Measurements from ENCODE around the gene ARID1B.
A peak's percentile ranks its signal among the peaks of the same experiment; 100 is the strongest.

The ARID1B gene

GRCh38 chr6:156776840-156777576 lies at the start of gene ARID1B:
Gene ARID1B, plus strand, starts transcription at chr6:156777378. Its CDS starts 303 bp downstream, at chr6:156777681.
- DNase-seq (ENCODE audit: low read depth in 2 of 2) = peak; percentile 48 to 61

GRCh38 chr6:156727715-156728385 lies 49.3 kb upstream of the ARID1B start:
- DNase-seq (ENCODE audit: low read depth in 2 of 2) = no peak

DNA sequence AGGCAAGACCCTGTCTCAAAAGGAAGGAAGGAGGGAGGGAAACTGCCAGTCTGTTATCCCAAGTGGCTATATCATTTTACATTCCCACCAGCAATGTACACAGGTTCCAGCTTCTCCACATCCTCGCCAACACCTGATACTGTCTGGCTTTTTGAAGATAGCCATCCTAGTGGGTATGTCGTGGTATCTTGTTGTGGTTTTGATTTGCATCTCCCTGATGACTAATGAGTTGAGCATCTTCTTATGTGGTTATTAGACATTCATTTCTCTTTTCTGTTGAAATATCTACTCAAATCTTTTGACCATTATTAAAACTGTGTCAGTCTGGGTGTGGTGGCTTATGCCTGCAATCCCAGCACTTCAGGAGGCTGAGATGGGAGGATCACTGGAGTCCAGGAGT lies 47.9 kb upstream of the ARID1B start:
- no peak for DNase-seq (ENCODE audit: low read depth in 2 of 2)

GRCh38 chr6:156731396-156731795 lies 45.8 kb upstream of the ARID1B start:
- no peak for DNase-seq (ENCODE audit: low read depth in 2 of 2)

GRCh38 chr6:156735751-156736150 lies 41.4 kb upstream of the ARID1B start:
- no peak for DNase-seq (ENCODE audit: low read depth in 2 of 2)

DNA sequence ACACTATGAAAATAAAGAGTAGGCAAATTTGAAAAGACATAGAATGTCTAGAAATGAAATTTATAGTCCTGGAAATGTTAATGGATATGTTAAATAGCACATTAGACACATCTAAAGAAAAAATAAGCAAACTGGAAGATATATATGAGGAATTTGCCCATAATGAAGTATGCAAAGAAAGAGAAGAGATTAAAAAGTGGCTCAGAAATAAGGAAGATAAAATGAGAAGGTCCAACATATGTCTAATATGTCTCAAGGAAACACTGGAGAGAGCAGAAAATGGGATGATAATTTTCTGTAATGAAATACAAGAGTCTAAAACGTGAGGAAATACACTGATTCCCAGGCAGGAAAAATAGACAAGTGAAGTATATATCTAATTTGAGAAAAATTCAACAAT lies 36.6 kb upstream of the ARID1B start:
- no peak for DNase-seq (ENCODE audit: low read depth in 2 of 2)

GRCh38 chr6:156741287-156742073 lies 35.7 kb upstream of the ARID1B start:
- no peak for DNase-seq (ENCODE audit: low read depth in 2 of 2)

GRCh38 chr6:156747715-156748114 lies 29.5 kb upstream of the ARID1B start:
- no peak for DNase-seq (ENCODE audit: low read depth in 2 of 2)

DNA sequence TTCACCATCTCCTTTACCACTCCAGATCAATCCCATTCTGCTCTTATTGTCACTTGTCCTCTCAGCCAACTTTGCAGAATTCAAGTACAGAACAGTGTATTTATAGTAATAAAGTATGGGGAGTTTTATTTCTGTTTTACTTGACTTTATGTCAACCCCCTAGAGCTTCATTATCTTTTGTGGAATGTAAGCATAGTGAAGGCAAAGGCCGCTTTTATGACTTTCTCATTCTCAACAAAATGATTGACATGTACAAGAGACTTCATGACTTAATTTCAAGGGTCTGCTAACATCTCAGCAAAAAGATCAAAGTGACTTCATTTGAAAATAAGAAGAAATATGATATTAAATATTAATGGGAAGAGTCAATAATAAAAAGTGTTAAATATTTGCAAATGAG lies 28.7 kb upstream of the ARID1B start:
- DNase-seq (ENCODE audit: low read depth in 2 of 2) = no peak

DNA sequence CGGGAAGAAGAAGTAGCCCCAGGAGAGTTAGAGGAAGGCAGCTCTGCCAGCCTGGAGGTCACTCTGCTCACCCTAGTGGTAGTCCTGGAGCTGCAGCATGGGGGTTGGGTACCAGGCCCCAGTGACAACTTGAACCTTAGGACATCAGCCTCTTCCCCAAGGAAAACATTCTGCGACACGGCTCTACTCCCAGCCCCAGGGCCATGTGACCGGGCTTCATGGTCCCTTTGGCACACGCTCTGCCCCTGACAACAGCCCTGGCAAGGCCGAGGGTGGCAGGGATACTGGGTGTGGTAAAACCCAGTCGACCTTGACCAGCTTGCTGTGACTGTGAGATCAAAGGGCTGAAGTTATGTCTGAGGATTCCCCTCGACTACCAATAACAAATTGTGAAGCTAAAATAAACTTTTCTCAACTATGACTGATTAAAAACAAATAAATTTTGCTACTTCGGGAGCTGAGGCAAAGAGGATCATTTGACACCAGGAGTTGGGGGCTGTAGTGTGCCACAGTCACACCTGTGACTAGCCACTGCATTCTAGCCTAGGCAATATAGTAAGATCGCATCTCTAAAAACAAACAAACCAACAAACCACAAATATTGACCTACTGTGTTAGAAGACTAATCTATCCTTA lies 24.4 kb upstream of the ARID1B start:
- no peak for DNase-seq (ENCODE audit: low read depth in 2 of 2)

GRCh38 chr6:156756630-156757610 lies 20.3 kb upstream of the ARID1B start:
- no peak for DNase-seq (ENCODE audit: low read depth in 2 of 2)

DNA sequence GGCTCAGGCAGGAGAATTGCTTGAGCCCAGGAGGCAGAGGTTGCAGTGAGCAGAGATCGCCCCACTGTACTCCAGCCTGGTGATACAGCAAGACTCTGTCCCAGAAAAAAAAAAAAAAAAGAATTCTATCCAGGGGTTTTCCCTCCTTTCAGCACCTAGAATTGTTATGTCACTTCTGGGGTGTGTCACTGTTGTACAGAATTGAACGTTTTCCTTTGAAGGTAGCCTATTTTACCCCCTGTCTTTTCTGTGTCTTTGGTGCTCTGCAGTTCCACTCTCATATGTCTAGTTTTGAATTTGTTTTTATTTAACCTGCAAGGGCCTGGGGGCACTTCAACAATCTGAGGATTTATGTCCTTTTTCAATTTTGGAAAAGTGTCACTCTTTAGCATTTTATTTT lies 19.3 kb upstream of the ARID1B start:
- no peak for DNase-seq (ENCODE audit: low read depth in 2 of 2)

GRCh38 chr6:156760377-156760776 lies 16.8 kb upstream of the ARID1B start:
- DNase-seq (ENCODE audit: low read depth in 2 of 2) = no peak

GRCh38 chr6:156762547-156762946 lies 14.6 kb upstream of the ARID1B start:
- DNase-seq (ENCODE audit: low read depth in 2 of 2) = no peak

DNA sequence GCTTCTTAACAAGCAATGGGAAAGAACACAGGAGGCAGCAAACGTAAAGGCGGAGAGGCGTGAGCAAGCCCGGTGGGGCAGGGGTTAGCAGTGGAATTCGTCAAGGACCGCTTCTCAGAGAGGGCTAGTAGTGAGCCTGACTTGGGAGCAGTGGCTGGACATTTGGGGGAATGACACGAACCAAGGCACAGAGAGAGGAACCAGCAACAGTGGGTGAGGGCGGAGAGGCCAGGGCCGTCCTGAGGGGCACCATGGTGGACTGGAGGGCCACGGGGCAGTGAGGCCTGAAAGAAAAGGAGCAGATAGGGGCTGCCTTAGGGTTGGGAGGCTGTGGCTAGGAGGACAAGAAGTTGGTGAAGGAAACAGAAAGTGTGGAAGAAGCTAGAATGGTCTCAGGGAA lies 12.1 kb upstream of the ARID1B start:
- DNase-seq (ENCODE audit: low read depth in 2 of 2) = no peak

DNA sequence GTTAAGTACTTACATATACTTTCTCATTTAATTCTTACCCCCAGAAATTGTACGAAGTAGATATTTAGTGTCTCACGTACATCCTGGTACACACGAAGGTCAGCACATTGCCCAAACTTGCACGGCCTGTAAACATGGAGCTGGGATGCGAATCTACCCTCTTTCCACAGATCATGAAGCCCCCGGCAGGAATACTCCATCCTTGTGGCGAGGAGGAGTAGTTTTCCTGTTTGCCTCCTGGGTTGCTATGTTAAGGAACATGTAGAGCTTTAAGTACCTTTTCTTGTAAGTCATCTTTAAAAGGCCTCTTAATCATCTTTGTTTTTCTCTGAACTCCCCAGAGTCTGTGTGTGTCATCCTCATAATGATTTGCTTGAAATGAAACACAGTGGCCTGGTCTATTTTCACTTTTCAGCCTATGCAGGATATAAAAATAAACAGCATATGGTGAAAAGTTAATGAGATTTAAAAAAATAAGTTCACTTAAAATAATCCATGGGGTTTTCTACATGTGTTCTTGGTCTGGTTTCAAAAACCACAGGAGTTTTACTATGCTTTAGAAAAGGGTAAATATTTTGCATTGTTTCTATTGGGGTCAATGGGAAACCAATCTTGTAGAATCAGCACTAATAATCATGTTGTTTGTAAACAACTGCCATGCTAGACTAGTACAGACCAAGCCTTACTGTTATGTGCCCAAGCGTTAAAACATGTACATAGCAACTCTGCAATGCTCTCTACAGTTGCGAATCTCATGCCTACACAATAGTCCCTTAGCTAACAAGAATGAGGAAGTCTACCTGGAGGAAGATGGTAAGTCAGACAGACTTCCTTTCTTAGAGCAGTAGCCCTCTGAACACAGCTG lies 9.3 kb upstream of the ARID1B start:
- DNase-seq (ENCODE audit: low read depth in 2 of 2) = no peak

- DNase-seq (ENCODE audit: low read depth in 2 of 2) = no peak
Measured at GRCh38 chr6:156771047-156771446, 6.1 kb upstream of the ARID1B start.

- DNase-seq (ENCODE audit: low read depth in 2 of 2) = no peak
Measured at GRCh38 chr6:156771761-156772160, 5.4 kb upstream of the ARID1B start.

GRCh38 chr6:156773476-156773875 lies 3.7 kb upstream of the ARID1B start:
- DNase-seq (ENCODE audit: low read depth in 2 of 2) = no peak
